ENCODE data around the gene SLC22A1.
"Not testable (repeated sequence)": the region's sequence is repeated elsewhere in the genome, so short reads cannot be mapped to it uniquely, and the experiment has no call there.

The SLC22A1 gene

DNA sequence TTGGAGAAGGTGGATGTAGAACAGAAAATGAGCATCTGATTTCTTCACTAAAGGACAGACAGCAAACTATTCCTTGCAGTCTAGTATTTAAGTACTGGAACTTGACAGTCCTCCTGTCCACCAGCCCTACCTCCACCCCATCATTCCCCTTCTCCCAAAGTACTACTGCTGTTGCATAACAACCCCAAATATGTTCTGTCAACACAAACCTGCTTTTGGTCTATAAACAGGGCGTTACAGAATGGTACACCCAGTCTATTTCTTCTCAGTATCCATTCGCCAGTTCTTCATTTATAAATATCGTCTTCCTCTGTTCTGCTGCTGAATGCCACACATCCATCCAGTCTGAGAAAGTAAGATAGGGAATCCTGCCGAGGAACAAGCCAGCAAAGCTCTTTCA is 27.7 kb upstream of the SLC22A1 start:
- DNase-seq (no peak), ATAC-seq (no peak)

DNA sequence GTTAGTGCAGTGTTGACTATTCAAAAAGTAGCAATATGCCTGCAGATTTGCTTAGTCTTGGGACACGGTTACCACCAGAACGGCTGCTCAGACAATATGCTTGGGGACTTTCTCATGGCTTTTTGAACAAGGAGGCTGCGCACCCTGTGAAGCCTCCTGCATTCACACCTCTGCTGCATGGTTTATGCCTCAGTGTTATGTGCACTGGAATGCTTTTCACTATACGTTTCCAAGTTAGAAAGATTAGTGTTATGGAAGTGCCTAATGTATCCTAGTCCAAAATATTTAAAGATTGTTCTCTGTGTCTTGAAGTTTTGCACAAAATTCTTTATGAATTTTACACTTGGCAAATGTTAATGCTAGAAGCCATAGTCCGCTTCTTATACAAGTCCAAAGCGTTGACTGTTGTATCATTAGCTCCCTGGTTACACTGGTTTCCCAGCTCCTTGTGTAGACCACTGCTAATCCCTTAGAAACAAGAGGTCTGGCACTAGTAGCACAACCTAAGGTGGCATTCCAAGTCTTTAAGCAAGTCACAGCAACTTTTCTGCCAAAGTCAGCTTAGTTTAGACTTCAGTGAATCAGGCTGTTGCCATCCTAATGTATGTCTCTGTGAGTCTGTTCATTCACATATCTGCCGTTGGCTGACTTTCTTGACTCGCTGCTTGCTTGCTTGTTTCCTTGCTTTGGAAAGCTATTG is 26.3 kb upstream of the SLC22A1 start:
- no peak for ATAC-seq
- no peak for DNase-seq

DNA sequence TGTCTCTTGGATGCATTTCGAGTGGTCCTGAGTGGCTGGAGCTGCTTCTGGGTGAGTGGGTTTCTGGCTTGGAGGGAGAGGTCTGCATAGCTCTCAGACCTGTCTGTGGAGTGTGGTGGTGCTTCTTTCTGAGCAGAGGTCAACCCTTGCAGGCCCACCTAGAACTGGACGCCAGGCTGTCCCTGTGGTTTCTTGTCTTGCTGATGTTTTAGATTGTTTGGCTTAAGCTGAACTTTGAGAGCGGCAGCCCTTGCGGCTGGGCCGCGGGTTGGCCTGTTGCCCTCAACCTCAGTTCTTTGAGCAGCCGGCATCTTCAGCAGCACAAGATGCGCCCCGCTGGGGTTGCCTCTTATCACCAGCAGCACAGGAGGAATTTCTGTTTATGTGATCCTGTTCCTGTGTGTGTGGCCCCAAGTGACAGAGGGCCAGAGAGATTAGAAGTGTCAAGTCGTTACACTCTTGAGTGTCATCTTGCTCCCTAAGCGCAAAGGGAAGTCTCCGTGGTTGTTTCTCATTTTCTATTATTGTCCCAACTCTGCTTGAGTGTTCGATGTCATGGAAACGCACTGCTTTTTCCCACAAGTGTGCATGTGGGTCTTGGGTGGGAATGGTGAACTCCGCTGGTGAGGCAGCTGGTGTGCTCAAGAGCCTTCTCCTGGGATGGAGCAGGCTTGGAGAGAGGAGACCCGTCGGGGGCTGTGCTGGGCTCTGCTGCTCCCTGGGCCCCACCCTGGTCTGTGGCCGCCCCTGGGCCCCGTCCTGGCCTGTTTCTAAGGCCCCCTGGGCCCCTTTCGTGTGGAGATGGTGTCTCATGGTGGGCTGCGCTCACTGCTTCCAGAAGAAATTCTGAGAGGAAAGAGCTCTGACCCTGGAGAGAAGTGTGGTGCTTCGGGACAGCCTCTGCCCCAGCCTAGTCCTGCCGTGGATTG is 20.1 kb upstream of the SLC22A1 start:
- no peak for DNase-seq
- peak; percentile 12 for ATAC-seq

DNA sequence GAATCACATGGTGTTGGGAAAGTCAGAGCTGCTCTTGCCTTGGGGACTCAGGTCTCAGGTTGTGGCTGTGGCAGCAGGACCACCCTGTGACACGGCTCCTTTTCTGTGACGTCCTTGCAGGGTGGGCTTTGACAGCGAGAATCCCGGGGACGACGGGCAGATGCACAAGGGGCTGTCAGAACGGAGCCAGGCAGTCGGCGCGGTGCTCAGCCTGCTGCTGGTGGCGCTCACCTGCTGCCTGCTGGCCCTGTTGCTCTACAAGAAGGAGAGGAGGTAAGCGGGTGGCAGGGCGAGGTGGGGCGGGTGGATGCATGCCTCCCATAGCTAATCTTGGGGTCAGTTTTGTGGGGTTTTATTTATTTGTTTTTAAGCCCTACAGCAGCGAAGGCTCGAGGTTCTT is 19.2 kb upstream of the SLC22A1 start:
- ATAC-seq (no peak), DNase-seq (no peak)

DNA sequence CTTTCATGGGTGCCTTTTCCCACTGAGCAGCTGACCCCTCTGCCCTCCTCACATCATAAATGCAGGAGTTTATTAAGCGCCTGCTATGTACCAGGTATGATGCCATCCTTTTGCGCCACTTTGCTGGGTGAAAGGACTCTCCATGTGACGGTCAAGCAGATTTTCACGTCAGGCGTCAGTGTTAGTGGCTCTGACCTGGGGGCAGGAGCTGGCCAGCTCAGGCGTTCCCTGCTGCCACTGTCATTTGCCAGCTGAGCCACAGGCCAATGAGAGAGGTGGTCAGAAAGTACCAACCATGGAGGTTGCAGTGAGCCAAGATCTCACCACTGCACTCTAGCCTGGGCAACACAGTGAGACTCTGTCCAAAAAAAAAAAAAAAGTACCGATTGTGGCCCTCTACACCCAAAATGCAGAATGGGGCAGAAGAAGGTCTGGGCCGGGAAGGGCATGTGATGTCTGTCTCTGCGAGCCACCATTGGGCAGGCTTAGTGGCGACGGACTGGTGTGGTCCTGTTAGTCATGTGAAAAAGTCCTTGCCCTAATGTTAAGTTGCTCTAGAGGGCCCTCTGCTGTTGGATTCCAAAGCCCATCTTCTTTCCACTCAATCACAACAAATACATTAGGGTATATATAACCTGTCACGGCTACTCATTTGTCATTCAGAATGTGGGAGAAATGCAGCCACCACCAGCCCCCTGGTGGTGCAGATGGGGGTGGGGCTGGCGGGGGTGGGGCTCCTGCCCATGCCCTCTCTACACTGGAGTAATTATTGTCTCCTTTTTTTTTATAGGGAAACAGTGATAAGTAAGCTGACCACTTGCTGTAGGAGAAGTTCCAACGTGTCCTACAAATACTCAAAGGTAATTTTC is 18.4 kb upstream of the SLC22A1 start:
- ATAC-seq (no peak), DNase-seq (peak; percentile 20)

DNA sequence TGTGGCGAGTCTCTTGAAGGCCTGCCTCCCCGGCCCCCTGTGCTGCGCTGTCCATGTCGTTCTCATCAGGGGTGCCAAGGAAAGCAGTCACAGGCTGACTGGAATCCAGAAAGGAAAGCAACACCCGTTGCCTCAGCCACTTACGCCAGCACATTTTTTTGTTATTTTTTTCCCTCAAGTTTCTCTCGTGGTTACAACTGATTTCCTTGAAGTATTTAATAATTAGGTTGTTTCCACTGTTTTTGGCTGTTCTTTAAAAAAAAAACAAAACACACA is 17.9 kb upstream of the SLC22A1 start:
- DNase-seq (no peak), ATAC-seq (no peak)

DNA sequence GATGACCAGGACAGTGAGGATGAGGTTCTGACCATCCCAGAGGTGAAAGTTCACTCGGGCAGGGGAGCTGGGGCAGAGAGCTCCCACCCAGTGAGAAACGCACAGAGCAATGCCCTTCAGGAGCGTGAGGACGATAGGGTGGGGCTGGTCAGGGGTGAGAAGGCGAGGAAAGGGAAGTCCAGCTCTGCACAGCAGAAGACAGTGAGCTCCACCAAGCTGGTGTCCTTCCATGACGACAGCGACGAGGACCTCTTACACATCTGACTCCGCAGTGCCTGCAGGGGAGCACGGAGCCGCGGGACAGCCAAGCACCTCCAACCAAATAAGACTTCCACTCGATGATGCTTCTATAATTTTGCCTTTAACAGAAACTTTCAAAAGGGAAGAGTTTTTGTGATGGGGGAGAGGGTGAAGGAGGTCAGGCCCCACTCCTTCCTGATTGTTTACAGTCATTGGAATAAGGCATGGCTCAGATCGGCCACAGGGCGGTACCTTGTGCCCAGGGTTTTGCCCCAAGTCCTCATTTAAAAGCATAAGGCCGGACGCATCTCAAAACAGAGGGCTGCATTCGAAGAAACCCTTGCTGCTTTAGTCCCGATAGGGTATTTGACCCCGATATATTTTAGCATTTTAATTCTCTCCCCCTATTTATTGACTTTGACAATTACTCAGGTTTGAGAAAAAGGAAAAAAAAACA is 16.6 kb upstream of the SLC22A1 start:
- no peak for DNase-seq
- ATAC-seq, result no peak

DNA sequence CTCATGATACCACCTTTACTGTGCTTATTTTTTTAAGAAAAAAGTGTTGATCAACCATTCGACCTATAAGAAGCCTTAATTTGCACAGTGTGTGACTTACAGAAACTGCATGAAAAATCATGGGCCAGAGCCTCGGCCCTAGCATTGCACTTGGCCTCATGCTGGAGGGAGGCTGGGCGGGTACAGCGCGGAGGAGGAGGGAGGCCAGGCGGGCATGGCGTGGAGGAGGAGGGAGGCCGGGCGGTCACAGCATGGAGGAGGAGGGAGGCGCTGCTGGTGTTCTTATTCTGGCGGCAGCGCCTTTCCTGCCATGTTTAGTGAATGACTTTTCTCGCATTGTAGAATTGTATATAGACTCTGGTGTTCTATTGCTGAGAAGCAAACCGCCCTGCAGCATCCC is 15.6 kb upstream of the SLC22A1 start:
- DNase-seq (no peak), ATAC-seq (no peak)

DNA sequence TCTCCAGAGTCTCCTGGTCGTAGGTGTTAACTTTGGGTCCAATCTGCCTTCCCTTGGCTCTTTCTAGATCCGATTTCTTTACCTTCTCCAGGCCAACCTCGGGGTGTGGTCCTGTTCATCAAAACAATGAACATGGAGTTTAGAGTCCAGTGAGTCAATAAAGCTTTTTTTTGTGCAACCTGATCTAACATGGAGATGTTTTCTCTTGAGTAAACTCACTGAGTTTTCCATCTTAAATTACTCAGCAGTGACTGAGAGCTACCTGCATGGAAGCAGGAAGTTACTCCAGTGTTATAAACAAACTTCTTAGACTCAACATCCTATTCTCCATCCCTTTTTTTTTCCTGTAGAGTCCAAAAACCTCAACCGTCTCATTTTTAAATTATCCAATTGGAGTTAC is 14.9 kb upstream of the SLC22A1 start:
- ATAC-seq, result no peak

DNA sequence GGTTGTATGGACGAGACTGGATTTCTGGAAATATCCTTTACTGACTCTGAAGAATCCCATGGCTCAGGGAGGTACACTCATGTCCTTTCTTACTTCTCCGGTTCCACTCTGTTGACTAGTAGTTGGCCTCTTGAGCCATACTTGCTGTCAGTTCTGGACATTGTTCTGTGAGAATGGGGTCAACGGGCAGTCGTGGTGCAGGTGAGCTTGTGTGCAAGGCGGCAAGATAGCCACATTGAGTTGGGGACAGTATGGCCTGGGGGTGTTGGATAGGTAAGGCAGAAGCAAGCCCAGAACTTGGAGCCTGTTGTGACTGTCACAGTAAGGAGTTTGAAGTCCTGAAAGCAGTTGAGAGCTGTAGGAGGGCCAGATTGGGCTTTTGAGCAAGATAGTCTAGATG is 13.5 kb upstream of the SLC22A1 start:
- DNase-seq (no peak), ATAC-seq (no peak)

More for the DNA sequence above, 14.9 kb upstream of the SLC22A1 start:
- DNase-seq, result no peak

DNA sequence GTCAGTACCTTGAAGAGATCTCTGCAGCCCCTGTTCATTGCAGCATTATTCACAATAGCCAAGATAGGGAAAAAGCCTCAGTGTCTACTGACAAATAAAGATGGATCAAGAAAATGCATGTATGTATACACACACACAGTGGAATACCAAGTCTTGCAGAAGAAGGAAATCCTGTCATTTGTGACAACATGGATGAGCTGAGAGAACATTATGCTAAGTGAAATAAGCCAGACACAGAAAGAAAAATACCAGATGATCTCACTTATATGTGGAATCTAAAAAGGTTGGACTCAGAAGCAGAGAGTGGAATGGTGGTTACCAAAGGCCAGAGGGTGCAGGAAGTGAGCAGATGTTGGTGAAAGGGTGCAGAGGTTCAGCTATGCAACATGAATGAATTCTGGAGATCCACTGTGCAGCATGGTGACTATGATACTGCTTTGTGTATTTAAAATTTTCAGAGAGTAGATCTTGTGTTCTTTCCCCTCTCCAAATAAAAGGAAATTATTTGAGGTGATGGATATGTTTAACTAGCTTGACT is 11.0 kb upstream of the SLC22A1 start:
- no peak for ATAC-seq
- no peak for DNase-seq

DNA sequence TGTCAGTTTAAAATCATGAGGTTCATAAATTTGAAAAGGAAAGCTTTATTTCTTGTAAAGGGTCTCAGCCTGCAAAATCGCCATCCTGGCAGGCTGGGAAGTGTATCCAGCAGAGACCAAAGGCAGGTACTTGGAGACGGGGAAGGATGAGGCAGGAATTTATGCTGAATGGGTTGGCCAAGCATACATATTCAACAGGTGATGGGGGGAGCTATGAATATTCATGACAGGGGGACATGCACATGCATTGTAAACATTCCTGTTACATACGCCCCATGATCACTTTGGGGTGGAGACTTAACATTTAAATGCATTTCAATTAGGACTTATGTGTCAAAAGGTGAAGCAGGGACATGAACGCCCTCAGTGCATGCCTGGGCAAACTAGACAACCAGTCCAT is 9.8 kb upstream of the SLC22A1 start:
- no peak for ATAC-seq

DNA sequence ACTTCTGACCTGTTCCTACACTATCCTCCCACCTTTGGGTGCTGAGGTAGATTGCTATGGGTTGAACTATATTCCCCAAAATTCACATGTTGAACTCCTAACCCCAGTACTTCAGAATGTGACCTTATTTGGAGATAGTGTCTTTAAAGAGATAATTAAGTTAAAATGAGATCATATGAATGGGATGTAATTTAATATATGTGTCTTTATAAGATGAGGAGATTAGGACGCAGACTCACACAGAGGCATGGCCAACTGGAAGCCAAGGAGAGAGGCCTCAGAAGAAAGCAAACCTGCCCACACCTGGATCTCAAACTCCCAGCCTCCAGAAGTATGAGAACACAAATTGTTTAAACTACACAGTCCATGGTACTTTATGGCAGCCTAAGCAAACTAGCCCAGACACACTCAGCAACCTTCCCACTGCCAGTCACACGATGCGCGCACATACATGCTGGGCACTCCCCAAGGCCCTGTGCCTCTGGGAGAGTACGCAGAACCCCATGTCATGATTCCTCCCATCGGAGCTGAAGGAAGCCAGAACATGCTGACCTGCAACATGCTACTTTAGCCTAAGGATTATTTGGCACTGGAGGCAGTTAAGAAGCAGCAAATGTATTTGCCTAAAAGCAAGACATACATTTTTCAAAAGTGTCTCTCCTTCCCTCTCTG is 8.9 kb upstream of the SLC22A1 start:
- ATAC-seq (no peak), DNase-seq (no peak)

More for the DNA sequence above, 9.8 kb upstream of the SLC22A1 start:
- no peak for DNase-seq

DNA sequence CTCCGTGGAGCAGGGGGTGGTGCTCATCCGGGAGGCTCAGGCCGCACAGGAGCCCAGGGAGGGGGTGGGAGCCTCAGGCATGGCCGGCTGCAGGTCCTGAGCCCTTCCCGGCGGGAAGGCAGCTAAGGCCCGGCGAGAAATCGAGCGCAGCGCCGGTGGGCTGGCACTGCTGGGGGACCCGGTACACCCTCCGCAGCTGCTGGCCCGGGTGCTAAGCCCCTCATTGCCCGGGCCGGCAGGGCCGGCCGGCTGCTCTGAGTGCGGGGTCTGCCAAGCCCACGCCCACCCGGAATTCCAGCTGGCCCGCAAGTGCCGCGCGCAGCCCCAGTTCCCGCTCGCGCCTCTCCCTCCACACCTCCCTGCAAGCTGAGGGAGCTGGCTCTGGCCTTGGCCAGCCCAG is 7.1 kb upstream of the SLC22A1 start:
- not testable (repeated sequence) for DNase-seq, ATAC-seq

DNA sequence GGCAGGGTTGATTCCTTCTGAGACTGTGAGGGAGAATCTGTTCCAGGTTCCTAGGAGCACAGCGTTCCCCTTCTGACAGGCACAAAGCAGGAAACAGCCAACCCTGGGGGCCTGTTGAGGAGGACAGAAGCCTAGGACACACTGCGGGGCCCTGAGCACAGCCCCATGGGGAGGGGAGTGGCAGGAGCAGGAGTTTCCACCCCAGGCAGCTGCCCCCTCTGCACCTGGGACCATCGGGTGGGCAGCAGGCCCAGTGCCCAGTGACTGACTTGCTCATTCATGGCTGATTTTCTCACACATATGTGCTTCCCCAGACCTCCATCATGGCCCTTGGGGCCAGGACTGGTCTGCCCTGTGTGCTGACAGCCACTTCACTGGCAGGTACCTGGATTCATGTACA is 6.2 kb upstream of the SLC22A1 start:
- DNase-seq (no peak), ATAC-seq (no peak)

DNA sequence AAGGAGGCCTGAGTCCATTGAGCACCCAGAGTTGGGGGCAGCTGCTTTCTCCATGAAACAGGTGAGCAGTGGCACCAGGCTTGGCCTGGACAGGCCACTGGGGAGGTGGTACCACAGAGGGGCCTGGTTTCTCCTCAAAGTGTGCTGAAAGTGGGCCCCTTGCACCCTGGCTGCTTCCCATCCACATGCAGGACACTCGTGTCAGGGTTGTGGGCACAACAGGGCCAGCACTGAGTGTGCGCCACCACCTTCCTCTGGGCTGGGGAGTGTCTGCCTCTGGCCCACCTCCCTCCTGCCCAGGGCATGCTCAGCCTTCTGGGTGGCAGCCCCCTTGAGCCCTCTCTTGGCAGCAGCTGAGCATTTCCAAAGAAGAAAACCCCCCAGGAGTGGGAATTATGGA is 5.2 kb upstream of the SLC22A1 start:
- DNase-seq (no peak), ATAC-seq (no peak)

DNA sequence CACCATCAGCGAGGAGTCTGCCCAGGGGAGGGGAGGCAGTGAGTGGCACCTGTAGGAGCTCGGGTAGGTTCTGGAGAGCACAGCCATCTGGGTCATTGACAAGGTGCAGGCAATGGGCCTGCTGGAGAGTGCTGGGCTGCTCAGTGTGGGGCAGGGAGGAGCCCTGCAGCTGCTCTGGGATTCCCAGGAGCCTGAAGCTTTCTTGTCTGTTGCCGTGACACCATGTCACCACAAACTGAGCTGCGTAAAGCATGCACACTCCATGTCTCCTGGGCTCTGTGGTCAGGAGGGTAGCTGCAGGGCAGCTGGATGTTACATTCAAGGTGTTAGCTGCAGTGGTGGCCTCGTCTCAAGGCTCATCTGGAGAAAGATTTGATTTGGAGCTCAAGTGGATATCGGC is 4.5 kb upstream of the SLC22A1 start:
- DNase-seq (no peak), ATAC-seq (no peak)

DNA sequence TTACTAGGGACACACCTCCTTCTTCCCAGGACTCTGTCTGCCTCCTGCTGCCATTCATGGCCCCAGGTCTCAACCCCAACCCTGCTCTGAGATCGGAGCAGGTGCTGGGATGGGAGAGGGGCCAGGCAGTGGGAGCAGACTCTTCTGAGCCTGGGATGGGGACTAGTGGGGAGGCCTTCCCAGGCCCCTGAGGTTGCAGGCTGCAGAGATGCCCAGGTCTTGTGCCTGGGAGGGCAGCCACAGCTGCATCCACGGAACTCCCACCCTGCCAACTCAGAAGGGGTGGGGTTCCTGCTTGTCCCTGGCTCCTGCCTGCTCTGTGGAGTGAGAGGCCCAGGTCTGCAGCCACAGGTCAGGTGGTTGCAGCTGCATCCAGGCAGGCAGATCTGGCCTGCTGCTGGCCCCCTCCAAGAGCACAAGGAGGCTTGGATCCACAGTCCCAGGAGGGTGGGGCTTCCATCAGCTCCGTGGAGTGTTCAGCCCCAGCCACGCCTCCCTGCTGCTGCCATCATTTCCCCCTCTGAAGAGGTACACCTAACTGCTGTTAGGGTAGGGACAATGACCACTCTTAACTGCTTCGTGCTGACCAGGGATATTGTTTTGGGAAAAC is 2.9 kb upstream of the SLC22A1 start:
- ATAC-seq, result no peak
- DNase-seq, result no peak

DNA sequence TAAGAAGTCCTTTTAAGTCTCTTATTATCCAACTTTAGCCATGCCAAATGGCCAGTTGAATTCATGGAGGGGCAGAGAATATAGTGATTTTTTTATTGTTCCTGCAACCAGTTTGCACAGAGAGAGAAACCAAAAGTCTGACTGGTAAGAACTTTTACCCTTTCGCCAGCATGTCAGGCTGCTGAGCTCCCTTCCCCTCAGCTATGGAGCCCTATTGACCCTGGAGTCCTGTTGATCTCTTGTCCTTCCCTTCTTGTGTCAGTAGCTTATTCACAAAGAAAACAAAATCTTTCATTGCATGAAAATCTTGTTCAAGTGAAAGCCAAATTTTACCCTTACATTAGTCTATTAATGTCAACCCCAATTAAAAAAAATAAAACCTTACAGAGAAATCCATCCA is 1.5 kb upstream of the SLC22A1 start:
- DNase-seq (no peak), ATAC-seq (no peak)

DNA sequence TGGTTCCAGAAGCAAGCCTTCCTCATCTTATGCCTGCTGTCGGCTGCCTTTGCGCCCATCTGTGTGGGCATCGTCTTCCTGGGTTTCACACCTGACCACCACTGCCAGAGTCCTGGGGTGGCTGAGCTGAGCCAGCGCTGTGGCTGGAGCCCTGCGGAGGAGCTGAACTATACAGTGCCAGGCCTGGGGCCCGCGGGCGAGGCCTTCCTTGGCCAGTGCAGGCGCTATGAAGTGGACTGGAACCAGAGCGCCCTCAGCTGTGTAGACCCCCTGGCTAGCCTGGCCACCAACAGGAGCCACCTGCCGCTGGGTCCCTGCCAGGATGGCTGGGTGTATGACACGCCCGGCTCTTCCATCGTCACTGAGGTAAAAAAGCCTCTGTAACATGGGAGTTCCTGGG is 366 bp downstream of the SLC22A1 start:
- no peak for ATAC-seq
- DNase-seq, result no peak

DNA sequence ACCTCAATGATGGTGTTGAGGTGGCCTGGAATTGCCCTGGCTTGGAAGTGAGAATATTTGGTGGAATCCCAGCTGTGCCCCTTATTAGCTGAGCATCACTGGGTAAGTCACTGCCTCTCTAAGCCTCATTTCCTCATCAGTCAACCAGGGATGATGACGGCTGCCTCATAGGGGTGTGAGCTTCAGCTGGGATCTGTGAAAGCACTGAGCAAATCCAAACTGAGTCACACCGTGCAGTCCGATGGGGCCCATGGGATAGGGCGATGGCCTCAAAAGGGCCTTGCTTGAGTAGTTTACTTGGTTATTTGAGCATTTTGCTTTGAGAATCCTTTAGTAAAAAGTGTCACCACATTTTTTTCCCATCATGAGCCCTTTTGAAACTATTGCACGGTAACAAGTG is 1.1 kb downstream of the SLC22A1 start:
- ATAC-seq, result no peak
- no peak for DNase-seq

Data from stimulated activated naive CD8-positive, alpha-beta T cell treated with anti-CD3 and anti-CD28 coated beads, Interleukin-15, Interleukin-2, amounts not matched to agents 100 U/mL and 50 U/mL, for 24 hours (primary cell).